CD4-positive, alpha-beta T cell treated with Interleukin-15 for 1 hour (primary cell): ENCODE data around the gene OR13C9.
"Not testable (repeated sequence)": the region's sequence is repeated elsewhere in the genome, so short reads cannot be mapped to it uniquely, and the experiment has no call there.

ENCODE experiments used
- DNase-seq: peaks from one replicate; pipeline ENCODE4 v3.0.0-alpha.2; 2020

The OR13C9 gene

GRCh38 chr9:104618104-104618503 is at the start of gene OR13C9:
TSS of gene OR13C9 (minus strand) at chr9:104618204. CDS start at chr9:104618204, 0 bp downstream.
- no peak for DNase-seq

- DNase-seq: no peak
These were observed 40.6 kb upstream of the OR13C9 start for GRCh38 chr9:104658496-104659195.

- DNase-seq: no peak
These were observed 17.5 kb upstream of the OR13C9 start for GRCh38 chr9:104635456-104635855.

GRCh38 chr9:104633976-104634520 is 16.0 kb upstream of the OR13C9 start:
- DNase-seq: no peak

- DNase-seq: not testable (repeated sequence)
These were observed 8.0 kb upstream of the OR13C9 start for GRCh38 chr9:104625964-104626363.

- no peak for DNase-seq
These were observed 586 bp downstream of the OR13C9 start for GRCh38 chr9:104617418-104617817.

- no peak for DNase-seq
These were observed 6.8 kb downstream of the OR13C9 start for GRCh38 chr9:104611213-104611612.

GRCh38 chr9:104608336-104608735 is 9.7 kb downstream of the OR13C9 start:
- no peak for DNase-seq

- DNase-seq: no peak
These were observed 11.9 kb downstream of the OR13C9 start for GRCh38 chr9:104606152-104606551.

- DNase-seq: not testable (repeated sequence)
These were observed 12.5 kb downstream of the OR13C9 start, which contains the start of gene OR13C2 for GRCh38 chr9:104605527-104605926. TSS of gene OR13C2 (minus strand) at chr9:104605627. CDS start at chr9:104605627, 0 bp downstream.

GRCh38 chr9:104604801-104605200 is 13.2 kb downstream of the OR13C9 start:
- DNase-seq: no peak

- not testable (repeated sequence) for DNase-seq
These were observed 18.7 kb downstream of the OR13C9 start, which contains the start of gene OR13C5 for GRCh38 chr9:104599313-104599712. TSS of gene OR13C5 (minus strand) at chr9:104599413. CDS start at chr9:104599413, 0 bp downstream.

- DNase-seq: not testable (repeated sequence)
These were observed 19.3 kb downstream of the OR13C9 start for GRCh38 chr9:104598749-104599148.

GRCh38 chr9:104589626-104590025 is 28.4 kb downstream of the OR13C9 start:
- DNase-seq: no peak

GRCh38 chr9:104586496-104587180 is 31.4 kb downstream of the OR13C9 start:
- DNase-seq: no peak

- DNase-seq: no peak
These were observed 37.4 kb downstream of the OR13C9 start for GRCh38 chr9:104580562-104580961.

- DNase-seq: no peak
These were observed 40.7 kb downstream of the OR13C9 start for GRCh38 chr9:104577263-104577662.

- no peak for DNase-seq
These were observed 42.5 kb downstream of the OR13C9 start for GRCh38 chr9:104575456-104575855.

GRCh38 chr9:104572612-104573011 is 45.4 kb downstream of the OR13C9 start:
- DNase-seq: no peak

- no peak for DNase-seq
These were observed 49.1 kb downstream of the OR13C9 start, which contains the start of gene OR13C8 for GRCh38 chr9:104568868-104569267. TSS of gene OR13C8 (plus strand) at chr9:104569168. CDS start at chr9:104569168, 0 bp downstream.
